ENCODE measurements around the gene TMEM238.
A peak's percentile ranks its signal among the peaks of the same experiment; 100 is the strongest.

The TMEM238 gene

DNA sequence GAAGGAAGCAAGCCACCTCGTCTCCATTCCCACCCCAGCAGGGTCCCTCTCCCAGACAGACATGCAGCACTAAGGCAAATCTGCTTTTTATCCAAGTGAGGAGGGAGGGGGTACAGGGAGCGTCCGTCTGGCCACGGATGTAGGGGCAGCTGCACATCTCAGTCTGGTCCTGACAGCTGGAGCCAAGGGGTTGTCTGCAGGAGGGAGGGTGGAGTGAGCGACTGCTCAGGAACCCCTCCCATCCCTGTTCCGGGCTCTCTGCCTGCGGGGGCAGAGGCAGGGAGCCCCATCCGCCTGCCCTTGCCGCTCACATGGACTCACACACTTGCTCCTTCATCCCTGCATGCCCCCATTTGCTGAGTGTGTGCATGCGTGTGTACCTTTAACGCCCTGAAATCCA is 4.9 kb downstream of the TMEM238 start:
- no peak for DNase-seq (ENCODE audit: low spot score)
- FAIRE-seq = no peak

DNA sequence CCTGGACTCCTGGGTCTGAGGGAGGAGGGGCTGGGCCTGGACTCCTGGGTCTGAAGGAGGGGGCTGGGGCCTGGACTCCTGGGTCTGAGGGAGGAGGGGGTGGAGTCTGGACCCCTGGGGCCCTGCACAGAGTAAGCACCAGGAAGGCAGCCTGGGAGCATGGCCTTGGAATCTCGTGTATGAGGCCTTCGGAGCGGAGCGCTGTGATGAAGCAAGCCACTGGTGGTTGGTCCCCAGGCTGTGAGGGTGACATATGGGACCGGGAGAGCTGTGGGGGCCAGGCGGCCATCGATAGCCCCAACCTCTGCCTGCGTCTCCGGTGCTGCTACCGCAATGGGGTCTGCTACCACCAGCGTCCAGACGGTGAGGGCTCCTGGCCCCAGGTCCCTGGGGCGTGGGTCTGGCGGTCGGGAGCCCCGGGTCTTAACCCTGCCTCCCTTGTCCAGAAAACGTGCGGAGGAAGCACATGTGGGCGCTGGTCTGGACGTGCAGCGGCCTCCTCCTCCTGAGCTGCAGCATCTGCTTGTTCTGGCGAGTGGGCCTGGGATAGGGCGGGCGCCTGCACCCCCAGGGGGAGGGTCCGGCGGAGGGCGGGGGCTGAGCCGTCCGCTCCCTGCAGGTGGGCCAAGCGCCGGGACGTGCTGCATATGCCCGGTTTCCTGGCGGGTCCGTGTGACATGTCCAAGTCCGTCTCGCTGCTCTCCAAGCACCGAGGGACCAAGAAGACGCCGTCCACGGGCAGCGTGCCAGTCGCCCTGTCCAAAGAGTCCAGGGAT is 6.5 kb downstream of the TMEM238 start:
- DNase-seq (ENCODE audit: low spot score) (no peak), FAIRE-seq (no peak)

DNA sequence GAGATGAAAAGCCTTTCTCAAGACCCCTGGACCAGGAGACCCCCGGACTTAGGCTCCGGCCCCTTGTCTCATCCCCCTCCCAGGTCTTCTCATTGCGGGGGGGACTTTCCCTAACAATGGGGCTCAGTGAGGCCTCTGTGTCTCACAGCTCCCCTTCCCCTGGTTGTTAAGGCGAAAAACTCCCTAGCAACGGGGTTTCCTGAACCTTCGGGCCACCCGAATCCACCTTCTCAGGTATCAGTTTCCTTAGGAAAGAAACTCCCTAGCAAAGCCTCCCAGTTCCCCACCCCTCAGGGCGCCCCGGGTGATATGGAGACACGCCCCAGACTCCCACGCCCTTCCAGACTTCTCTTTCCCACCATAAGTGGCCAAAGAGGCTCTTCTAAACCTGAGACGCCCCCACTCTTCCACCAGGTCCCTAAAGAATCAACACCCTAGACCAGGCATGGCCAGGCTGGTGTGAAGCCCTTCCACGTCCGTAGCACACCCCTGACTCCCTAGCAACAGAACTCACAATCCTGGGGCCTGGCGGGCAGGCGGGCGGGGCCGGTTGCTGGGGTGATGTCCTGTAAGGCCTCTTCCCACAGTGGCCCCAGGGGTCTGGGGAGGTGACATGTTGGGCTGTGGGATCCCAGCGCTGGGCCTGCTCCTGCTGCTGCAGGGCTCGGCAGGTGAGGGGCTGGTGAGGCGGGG is 7.7 kb downstream of the TMEM238 start, which contains the start of gene TMEM190:
Gene TMEM190, plus strand, starts transcription at position 586 of the 693 bp plus-strand sequence. Its CDS starts 28 bp downstream, at position 614.
- DNase-seq (ENCODE audit: low spot score) (no peak), FAIRE-seq (no peak)

DNA sequence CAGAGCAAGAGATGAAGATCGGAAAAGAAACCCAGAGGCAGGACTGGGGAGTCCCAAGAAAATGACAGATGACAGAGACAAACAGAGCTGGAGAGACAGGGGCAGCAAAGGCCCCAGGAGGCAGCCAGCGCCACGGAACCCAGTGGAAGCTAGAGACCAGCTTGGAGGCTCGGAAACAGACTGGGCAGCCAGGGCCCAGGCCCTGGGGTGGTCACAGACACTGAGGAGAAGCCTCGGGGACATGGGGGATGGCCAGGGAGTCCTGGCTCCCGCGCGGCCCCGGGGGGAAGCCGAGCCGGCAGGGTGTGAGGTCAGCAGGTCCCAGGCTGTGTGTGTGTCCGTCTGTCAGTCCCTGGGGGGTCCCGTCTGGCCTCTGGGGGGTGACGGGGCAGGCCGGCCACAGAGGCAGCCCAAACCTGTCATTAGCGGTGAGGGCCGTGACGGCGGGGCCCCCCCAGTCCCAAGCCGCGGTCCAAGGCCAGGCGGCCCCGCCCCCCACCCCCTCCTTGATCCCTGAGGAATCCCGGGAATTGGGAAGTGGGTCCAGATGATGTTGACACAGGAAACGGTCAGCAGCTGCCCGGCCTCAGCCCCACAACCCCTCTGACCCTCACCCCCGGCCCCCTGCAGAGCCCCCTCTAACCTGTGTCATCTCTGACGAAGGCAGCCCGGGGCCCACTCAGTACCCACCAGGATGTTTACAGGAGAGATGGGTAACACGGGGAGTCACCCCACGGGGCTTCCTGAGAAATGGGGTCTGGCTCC is 9.9 kb downstream of the TMEM238 start:
- FAIRE-seq (no peak), DNase-seq (ENCODE audit: low spot score) (peak; percentile 73)

DNA sequence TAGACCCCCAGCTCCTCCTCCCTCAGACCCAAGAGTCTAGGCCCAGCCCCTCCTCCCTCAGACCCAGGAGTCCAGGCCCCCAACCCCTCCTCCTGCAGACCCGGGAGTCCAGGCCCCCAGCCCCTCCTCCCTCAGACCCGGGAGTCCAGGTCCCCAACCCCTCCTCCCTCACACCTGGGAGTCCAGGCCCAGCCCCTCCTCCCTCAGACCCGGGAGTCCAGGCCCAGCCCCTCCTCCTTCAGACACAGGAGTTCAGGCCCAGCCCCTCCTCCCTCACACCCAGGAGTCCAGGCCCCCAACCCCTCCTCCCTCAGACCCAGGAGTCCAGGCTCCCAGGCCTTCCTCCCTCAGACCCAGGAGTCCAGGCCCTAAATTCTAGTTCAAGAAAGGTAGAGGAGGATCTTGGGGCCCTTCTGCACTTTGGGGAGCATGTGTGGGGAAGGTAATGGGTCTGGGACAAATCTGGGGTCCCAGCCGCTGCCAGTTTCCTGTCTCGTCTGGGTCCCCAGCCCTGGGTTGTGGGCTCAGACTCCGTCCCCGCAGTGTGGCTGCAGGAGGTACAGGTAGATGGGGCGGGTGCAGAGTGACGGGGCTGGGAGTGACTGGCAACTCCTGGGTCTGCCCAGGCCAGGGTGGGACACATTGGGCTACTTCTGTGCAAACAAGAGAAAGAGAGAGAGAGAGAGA is 10.6 kb downstream of the TMEM238 start:
- FAIRE-seq = no peak
- no peak for DNase-seq (ENCODE audit: low spot score)

DNA sequence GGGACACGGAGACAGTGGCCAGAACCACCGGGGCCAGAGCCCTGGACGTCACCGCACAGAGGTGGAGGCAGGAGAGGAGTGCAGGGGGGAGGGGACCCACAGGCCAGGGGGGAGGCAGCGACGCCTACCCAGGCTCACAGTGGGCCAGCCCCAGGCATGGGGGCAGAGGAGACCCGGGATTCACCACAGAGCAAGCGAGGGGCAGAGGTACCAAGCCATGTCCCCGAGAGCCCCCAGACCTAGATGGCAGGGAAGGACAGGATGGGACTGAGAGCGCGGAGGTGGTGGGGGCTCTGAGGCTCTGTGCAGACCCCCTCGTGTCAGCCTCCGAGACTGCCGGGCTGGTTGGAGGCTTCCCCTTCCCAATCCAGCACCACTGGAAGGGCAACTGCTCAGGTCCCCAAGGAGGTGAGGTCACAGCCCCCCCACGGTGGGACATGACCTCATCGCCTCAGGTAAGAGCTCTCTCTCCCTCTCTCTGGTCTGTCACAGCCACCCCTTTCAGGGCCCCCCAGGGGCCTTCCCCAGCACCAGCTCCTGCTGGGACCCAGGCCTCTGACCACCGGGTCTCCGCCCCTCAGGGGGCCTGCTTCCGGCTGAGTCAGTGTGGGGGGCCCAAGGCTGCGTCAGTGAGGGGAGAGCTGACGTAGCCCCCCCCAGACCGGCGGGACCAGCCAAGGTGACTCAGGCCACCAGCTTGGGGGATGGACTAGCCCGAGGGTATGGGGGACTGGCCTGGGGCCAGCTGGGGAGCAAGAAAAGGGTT is 11.6 kb downstream of the TMEM238 start:
- FAIRE-seq = no peak
- DNase-seq (ENCODE audit: low spot score) = peak; percentile 73

DNA sequence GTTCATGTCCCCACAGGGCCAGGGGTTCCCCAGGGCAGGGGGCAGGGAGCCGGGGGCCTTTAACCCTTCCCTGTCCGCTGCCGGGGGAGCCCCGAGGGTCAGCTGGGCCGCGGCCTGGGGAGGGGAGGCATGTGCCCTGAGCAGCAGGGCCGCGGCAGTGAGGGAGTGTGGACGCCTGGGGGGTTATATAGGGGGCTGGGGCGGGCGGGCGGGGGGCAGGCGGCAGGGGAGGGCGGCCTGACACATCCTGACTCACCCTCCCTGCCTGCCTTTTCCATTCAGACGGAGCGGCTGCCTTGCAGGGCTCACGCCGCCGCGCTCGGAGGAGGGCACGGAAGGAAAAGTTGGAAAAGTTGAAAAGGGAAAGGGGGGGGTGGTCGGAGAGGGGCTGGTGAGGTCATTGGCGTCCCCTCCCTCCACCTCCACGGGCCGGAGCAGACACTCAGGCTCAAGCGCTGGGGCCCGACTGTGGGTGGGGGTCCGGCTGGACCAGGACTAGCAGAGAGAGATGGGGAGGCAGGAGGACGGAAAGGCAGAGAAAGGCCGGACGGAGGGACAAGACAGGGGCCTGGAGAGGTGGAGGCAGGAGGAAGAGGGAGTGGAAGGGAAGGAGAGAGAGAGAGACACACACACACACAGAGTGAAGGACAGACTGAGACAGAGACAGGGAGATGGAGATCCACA is 13.6 kb downstream of the TMEM238 start, which contains the start of gene IL11:
Gene IL11, minus strand, starts transcription at position 159 of the 684 bp plus-strand sequence. Its CDS starts 153 bp downstream, at position 6.
- no peak for FAIRE-seq
- peak; percentile 75 for DNase-seq (ENCODE audit: low spot score)

DNA sequence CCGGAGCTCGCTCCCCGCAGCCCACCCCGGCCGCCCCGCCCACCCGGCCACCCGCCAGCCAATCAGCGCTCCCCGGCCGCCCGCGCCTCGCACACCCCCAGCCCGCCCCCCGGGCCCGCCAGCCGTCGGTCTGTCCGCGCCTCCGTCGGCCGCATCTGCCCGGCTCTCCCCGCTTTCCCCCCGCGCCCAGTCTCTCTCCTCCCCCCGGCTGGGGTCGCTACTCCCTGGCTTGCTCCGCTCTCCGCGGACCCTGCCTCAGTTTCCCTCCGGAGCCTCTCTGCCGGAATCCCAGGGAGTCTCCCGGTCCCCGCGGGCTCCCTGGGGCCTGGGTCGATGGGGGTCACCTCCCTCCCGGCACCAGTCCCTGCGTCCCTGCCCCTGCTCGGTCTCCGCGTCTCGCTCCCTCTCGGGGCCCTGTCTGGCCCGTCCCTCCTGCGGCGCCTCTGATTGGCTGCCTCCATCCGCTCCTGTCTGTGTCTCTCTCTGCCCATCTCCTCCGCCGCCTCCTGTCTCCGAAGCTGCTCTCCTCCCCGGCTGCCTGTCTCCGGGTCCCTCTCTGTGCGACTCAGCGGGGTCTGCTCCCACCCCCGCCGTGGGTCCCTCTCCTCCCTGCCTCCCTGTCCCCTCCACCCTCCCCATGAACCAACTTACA is 14.3 kb downstream of the TMEM238 start:
- peak; percentile 48 for DNase-seq (ENCODE audit: low spot score)
- FAIRE-seq = no peak

DNA sequence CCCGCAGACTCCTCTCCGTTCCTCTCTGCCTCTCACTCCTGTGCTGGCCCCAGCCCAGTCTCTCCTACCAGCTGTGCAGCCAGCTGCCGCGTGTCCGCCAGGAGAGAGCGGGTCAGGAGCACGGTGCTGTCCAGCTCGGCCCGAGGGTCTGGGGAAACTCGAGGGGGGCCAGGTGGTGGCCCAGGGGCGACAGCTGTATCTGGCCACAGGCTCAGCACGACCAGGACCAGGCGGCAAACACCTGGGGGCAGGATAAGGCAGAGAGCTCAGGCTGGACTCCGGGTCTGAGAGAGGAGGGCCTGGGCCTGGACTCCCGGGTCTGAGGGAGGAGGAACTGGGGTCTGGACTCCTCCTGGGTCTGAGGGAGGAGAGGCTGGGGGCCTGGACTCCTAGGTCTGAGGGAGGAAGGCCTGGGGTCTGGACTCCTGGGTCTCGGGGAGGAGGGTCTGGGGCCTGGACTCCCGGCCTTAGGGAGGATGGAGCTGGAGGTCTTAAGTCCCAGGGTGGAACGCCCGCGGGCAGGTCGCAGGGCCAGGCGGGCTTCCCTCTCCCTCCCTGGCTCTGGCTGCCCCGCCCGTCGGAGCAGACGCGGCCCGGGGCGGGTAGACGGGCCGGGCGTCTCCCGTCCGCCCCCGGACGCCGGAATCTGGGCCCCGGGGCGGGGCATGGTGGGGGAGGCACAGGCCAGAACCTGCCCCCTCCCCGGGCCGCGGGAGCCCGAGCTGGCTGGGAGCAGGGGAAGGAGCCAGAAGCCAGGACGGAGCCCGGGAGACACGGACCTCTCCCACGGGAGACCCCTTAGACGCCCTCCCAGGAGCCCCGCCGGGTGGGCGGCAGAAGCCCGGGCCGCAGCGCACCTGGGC is 15.2 kb downstream of the TMEM238 start:
- no peak for DNase-seq (ENCODE audit: low spot score)
- FAIRE-seq = no peak

DNA sequence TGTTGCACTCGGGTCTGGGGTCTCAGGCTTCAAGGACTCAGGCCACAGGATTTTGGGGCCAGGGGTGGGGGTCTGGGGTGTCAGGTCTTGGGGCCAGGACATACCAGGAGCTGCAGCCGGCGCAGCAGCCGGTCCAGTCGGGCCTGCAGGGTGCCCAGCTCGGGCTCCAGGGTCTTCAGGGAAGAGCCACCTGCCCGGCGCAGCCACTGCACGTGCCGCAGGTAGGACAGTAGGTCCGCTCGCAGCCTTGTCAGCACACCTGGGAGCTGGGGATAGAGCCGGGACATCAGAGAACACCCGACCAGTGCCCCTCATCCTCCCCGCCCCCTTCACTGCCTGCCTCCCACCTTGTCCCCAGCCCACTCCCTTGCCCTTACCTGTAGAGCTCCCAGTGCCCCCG is 16.0 kb downstream of the TMEM238 start:
- FAIRE-seq (no peak), DNase-seq (ENCODE audit: low spot score) (no peak)

DNA sequence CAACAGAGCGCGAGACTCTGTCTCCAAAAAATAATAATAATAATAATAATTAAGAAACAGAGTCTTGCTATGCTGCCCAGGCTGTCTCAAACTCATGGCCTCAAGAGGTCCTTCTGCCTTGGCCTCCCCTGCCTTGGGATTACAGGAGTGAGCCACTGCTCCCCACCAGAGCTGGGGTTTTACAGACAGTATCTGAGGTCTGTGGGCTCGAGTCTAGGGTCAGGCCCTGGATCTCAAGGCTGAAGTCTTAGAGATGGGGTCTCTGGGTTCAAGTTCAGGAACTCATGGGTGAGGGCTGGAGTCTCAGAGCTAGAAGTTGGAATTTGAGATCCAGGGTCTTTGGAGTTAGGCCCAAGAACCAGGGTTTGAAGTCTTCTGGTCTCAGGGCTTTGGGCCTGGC is 17.3 kb downstream of the TMEM238 start:
- no peak for DNase-seq (ENCODE audit: low spot score)
- no peak for FAIRE-seq

DNA sequence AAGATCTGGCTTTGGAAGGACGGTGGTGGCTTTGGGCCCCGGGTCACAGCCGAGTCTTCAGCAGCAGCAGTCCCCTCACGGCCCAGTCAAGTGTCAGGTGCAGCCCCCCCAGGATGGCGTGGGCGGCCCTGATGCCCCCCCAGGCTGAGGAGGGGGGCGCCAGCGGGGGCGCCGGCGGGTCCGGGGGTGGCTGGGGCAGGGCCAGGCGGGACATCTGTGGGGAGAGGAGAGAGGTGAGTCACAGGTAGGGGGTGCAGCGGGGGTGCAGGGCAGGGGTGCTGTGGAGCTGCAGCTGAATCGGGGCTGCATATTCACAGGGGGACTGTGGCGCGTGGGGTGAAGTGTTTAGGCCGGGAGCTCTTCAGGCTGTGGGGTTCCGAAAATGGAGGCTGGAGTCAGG is 18.1 kb downstream of the TMEM238 start:
- DNase-seq (ENCODE audit: low spot score) (no peak), FAIRE-seq (no peak)

DNA sequence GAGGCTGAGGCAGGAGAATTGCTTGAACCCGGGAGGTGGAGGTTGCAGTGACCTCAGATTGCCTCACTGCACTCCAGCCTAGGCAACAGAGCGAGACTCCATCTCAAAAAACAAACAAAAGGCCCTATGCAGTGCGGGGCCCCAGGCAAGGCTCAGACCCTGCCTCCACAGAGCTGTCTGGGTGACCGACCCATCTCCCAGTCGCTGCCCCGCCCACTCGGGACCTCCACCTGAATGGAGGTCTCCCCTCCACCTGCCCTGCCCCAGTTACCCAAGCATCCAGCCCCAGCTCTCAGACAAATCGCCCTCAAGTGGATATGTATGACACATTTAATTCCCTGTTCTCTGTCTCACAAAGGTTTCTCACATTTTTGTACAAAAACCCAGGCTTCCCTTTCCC is 18.8 kb downstream of the TMEM238 start:
- DNase-seq (ENCODE audit: low spot score) = no peak
- FAIRE-seq = no peak

DNA sequence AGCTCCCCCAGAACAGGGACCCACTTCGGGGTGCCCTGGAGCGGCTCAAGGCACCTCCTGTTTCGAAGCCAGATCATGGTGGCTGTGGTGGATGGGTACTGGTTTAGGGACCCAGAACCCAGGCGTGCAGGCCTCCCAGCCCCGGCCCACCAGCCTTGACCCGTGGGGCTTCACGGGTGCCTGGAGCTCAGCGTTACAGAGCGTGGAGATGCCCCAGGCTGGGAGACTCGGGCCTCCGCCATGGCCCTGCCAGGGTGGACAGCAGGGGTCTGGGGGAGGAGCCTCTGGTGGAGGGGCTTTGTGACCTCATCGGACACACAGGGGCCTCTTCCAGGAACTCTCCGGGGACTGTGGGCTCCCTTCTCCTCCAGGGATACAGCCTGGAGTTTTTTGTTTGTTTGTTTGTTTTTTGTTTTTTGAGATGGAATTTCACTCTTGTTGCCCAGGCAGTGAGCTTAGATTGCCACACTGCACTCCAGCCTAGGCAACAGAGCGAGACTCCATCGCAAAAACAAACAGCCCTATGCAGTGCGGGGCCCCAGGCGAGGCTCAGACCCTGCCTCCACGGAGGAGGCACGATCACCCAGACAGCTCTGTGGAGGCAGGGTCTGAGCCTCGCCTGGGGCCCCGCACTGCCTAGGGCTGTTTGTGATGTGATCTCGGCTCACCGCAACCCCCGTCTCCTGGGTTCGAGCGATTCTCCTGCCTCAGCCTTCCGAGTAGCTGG is 20.9 kb downstream of the TMEM238 start, which contains the start of gene GARIN5B:
Gene GARIN5B, minus strand, starts transcription at position 271 of the 727 bp plus-strand sequence. Its CDS starts 194 bp downstream, at position 77.
- DNase-seq (ENCODE audit: low spot score) = no peak
- FAIRE-seq = no peak

DNA sequence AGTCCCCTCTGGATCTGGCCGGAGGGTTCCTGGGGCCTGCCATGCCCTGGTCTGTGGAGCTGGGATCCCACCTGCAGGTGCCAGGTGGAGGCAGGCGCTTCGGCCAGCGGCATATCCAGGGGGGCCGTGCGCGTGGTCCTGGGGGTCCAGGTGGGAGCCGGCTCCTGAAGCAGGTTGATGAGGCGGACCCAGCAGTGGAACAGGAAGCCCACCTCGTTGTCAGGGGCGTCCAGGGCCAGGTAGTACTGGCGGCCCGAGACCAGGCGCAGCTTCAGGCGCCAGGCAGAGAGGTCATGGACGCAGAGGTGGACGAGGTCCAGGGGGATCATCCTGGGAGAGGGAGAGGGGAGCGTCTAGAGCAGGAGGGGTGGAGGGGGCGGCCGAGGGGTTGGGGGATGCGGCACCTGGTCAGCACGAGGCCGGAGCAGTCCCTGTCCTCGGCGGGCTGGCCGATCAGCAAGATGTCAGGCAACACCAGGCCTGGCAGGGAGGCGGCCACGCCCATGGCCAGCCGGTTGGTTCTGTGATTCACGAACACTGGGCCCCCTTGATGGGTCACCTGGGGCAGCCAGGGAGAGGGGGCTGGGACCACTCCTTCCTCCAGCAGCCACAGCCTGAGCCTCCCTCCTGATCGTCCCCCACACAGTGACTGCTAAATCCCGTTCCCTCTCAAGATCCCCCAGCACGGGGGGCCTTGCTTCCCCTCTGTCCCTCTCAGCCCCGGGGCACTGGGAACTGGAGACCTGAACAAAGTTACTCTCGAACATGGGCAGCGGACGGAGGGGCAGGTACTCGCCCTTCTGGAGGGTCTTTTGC is 21.7 kb downstream of the TMEM238 start:
- FAIRE-seq (no peak), DNase-seq (ENCODE audit: low spot score) (no peak)

DNA sequence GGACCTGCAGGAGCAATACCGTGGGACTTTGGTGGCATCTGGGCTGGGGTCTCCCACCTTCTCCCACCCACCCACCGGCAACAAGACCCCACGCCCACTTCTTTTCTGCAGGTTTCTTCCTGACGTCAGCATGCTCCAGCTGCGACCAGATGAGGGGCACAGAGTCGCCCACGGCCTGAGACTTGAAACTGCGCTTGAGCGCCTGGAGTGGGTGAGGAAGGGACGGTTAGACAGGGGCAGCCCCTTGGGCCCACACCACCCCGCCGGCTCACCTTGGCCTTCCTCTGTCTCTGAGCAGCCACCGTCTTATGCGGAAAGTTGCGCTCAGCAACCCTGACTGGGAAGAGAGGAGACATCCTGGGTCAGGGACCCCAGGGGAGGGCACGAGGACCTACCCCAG is 23.2 kb downstream of the TMEM238 start:
- DNase-seq (ENCODE audit: low spot score) = no peak
- FAIRE-seq = no peak

Measured in RCC 7860 (cell line).